B cell (primary cell): ENCODE data around the gene ASGR2. TPM values are rescaled to one million over a fixed set of nuclear protein-coding genes. Genes with fewer than 3 reads are reported as not detected.

Experiments used
- ATAC-seq: fragments of 200-7000 bp; cut with Tn5 transposase; one replicate; pipeline ENCODE4 v1.10.0; 2021; ENCODE audit warnings: low read depth, mild to moderate bottlenecking, moderate number of reproducible peaks, moderate library complexity
- CTCF ChIA-PET: fragments of 350-600 bp; sonication (Branson Sonifier 250); formaldehyde crosslinking; loops from one replicate; lab custom pipeline; 2021; ENCODE audit warnings: antibody characterized with exemption, inconsistent platforms; lab: Charles Lee
- POLR2A ChIA-PET: fragments of 350-600 bp; sonication (Branson Sonifier 250); formaldehyde crosslinking; loops from one replicate; lab custom pipeline; 2021; ENCODE audit warnings: antibody characterized with exemption; lab: Charles Lee
- DNase-seq: peaks from one replicate; pipeline ENCODE4 v3.0.0; 2013
- H2AFZ ChIP-seq: 2 replicates; pipeline ENCODE4 v1.6.1; 2012; ENCODE audit warnings: mild to moderate bottlenecking, low read depth, low read length; ENCODE audit not compliant: insufficient read depth, poor library complexity, severe bottlenecking
- H3K27ac ChIP-seq, 2 donors: 1 replicate in 1 of 2; 2 replicates in 1 of 2; pipeline ENCODE4 v1.5.1; 2012 to 2013; ENCODE audit warnings: low read length in 2 of 2, mild to moderate bottlenecking in 2 of 2, moderate library complexity in 1 of 2
- H3K27me3 ChIP-seq, 4 experiments: fragments of 200-600 bp in 1 of 4; sonication (generic) in 1 of 4; replicated peaks in 1 of 4; 1 replicate in 2 of 4; 2 replicates in 2 of 4; pipeline versions ENCODE4 v1.6.1 to v1.7.0; 2013 to 2016; ENCODE audit warnings: low read length in 3 of 4, mild to moderate bottlenecking in 2 of 4, mixed read lengths in 1 of 4, moderate library complexity in 1 of 4; ENCODE audit not compliant: insufficient read depth in 4 of 4, control insufficient read depth in 3 of 4; ENCODE audit errors: control extremely low read depth in 1 of 4
- H3K36me3 ChIP-seq, 2 experiments: replicated peaks in 1 of 2; 1 replicate in 1 of 2; 2 replicates in 1 of 2; pipeline versions ENCODE4 v1.6.1 to v1.7.1; 2013; ENCODE audit warnings: low read length in 1 of 2; ENCODE audit not compliant: insufficient read depth in 2 of 2, control insufficient read depth in 1 of 2; ENCODE audit errors: control extremely low read depth in 1 of 2, extremely low read depth in 1 of 2
- H3K4me1 ChIP-seq, 2 donors: fragments of 200-600 bp in 1 of 2; sonication (generic) in 1 of 2; 1 replicate in 1 of 2; 2 replicates in 1 of 2; pipeline versions ENCODE4 v1.5.1 to v1.6.1; 2013 to 2017; ENCODE audit warnings: low read length in 2 of 2; ENCODE audit not compliant: control insufficient read depth in 2 of 2, insufficient read depth in 2 of 2
- H3K4me2 ChIP-seq: replicated peaks from 2 replicates; pipeline ENCODE3; 2012; ENCODE audit warnings: mild to moderate bottlenecking, low read depth, low read length; ENCODE audit not compliant: poor library complexity, severe bottlenecking
- H3K4me3 ChIP-seq, 5 experiments: fragments of 200-600 bp in 1 of 5; sonication (generic) in 1 of 5; 1 replicate in 3 of 5; 2 replicates in 2 of 5; pipeline versions ENCODE4 v1.5.1 to v1.7.0; 2011 to 2016; ENCODE audit warnings: low read length in 4 of 5, mild to moderate bottlenecking in 4 of 5, low read depth in 2 of 5, control low read depth in 1 of 5, moderate library complexity in 1 of 5; ENCODE audit not compliant: insufficient read depth in 1 of 5; ENCODE audit errors: control extremely low read depth in 1 of 5, extremely low read depth in 1 of 5
- H3K79me2 ChIP-seq: fragments of 200-600 bp; sonication (generic); one replicate; pipeline ENCODE4 v1.6.0; 2016; ENCODE audit warnings: low read length; ENCODE audit not compliant: control insufficient read depth, insufficient read depth
- H3K9ac ChIP-seq: fragments of 200-600 bp; sonication (generic); 2 replicates; pipeline ENCODE4 v1.6.1; 2017; ENCODE audit warnings: mild to moderate bottlenecking, low read length, moderate library complexity
- H3K9me3 ChIP-seq, 3 donors: one replicate each; pipeline versions ENCODE4 v1.6.1 to v1.7.1; 2013; ENCODE audit warnings: low read length in 2 of 3; ENCODE audit not compliant: control insufficient read depth in 2 of 3, insufficient read depth in 1 of 3; ENCODE audit errors: control extremely low read depth in 1 of 3
- H4K20me1 ChIP-seq: 2 replicates; pipeline ENCODE4 v1.6.0; 2012; ENCODE audit warnings: mild to moderate bottlenecking, low read length; ENCODE audit not compliant: insufficient read depth, control insufficient read depth, poor library complexity, severe bottlenecking
- H3K27ac Mint-ChIP-seq: one replicate; pipeline ENCODE4 v1.8.0; 2021; ENCODE audit warnings: mixed read lengths
- H3K27me3 Mint-ChIP-seq: one replicate; pipeline ENCODE4 v1.8.0; 2021; ENCODE audit warnings: mixed read lengths
- H3K4me1 Mint-ChIP-seq: one replicate; pipeline ENCODE4 v1.8.0; 2021; ENCODE audit warnings: mixed read lengths
- H3K4me3 Mint-ChIP-seq: one replicate; pipeline ENCODE4 v1.8.0; 2021; ENCODE audit warnings: mixed read lengths
- H3K9me3 Mint-ChIP-seq: one replicate; pipeline ENCODE4 v1.8.0; 2022; ENCODE audit warnings: mixed read lengths; ENCODE audit not compliant: insufficient read depth
- CTCF ChIP-seq: fragments of 200-600 bp; IDR thresholded peaks from one replicate; pipeline ENCODE4 v1.8.0; 2022; ENCODE audit warnings: antibody characterized with exemption, mild to moderate bottlenecking
- EZH2 ChIP-seq: IDR thresholded peaks from 2 replicates; pipeline ENCODE4 v1.6.1; 2012; ENCODE audit warnings: borderline replicate concordance, low read depth, mild to moderate bottlenecking, moderate library complexity, low read length; ENCODE audit not compliant: insufficient read depth, poor library complexity, severe bottlenecking
- WGBS: methylation state at CpG from one replicate; pipeline ENCODE4 v1.1.5; 2013; ENCODE audit warnings: missing lambda C conversion rate; ENCODE audit not compliant: insufficient coverage; 5-methylcytosine and 5-hydroxymethylcytosine counted together
- intact Hi-C: fragments of 100-400 bp; cut with micrococcal nuclease; formaldehyde crosslinking; loops from one replicate; pipeline ENCODE4 v1.10.0; 2022
- polyA plus RNA-seq: library from polyadenylated mRNA; depleted of rRNA; stranded (reverse); fragments of >200 nt; gene quantifications from 2 replicates; pipeline ENCODE4 v1.2.3, GENCODE V29; 2012
- total RNA-seq, 2 donors: library from RNA; stranded (reverse); fragments of 120-200 nt in 1 of 2; gene quantifications; 1 replicate in 1 of 2; 2 replicates in 1 of 2; pipeline versions ENCODE4 v1.2.3 to v1.2.4, GENCODE V29; 2013 to 2022

The ASGR2 gene
- total and polyA plus RNA-seq, 2 donors (not counting 1 experiment from before 2014, with no cell fraction given): 1.00 TPM; not detected in 1

- no peaks in the 10 kb centered on the region for H4K20me1 ChIP-seq
- POLR2A ChIA-PET: no interaction called here
- WGBS: 42% methylated on average over 3 of the region's 11 CpGs
- H3K79me2 ChIP-seq: no peaks in the 10 kb centered on the region
- Mint-ChIP-seq H3K4me3 (no peak overlapping the region), H3K27ac (no peak overlapping the region), H3K9me3 (no peaks in the 10 kb centered on the region), H3K4me1 (peaks cover 7% of the 10 kb centered on the region), H3K27me3 (peaks cover 18% of the 10 kb centered on the region)
- H2AFZ ChIP-seq: no peak overlapping the region
- no peak overlapping the region for H3K27ac ChIP-seq
- ATAC-seq: no peak
- H3K36me3 ChIP-seq: no peaks in the 10 kb centered on the region
- peaks cover 0 to 7% (median 0%) of the 10 kb centered on the region in 4 experiments for H3K27me3 ChIP-seq
- peaks cover 0 to 3% (median 0%) of the 10 kb centered on the region in 3 donors for H3K9me3 ChIP-seq
- no peak for DNase-seq
- H3K4me3 ChIP-seq: no peak overlapping the region
- CTCF ChIA-PET: no interaction called here
- no peak overlapping the region for H3K9ac ChIP-seq
- H3K4me2 ChIP-seq: no peak overlapping the region
- intact Hi-C loops: no loop called here
- TF ChIP-seq EZH2 (no peak), CTCF (no peak)
- peaks cover 6 to 7% of the 10 kb centered on the region in 2 donors for H3K4me1 ChIP-seq
Observed at GRCh38 chr17:7110617-7111306, 3.9 kb downstream of the ASGR2 start.
